ENCODE data around the gene PSMB5.

PSMB5 gene

GRCh38 chr14:23034498-23035302 lies at the start of gene PSMB5:
Gene PSMB5 (minus strand): TSS chr14:23034900. CDS start chr14:23034881, 19 bp downstream.
- DNase-seq = no peak

DNA sequence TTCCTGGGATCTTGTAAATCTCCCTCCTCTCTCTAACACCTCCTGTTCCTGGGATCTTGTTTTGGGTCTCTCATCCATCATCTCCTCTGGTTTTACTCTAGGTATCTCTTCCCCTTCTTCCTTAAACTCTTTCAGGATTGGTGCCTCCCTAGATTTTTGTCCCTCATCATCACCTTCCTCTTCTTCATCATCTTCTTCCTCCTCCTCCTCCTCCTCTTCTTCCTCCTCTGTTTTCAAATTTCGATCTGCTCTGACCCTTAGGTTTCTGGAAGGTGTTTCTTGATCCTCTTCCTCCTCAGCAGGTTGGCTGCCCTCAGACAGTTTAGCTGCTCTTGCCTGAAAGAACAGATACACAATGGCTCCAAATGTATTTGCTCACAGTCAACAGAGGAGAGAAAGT lies 45.8 kb upstream of the PSMB5 start:
- DNase-seq = no peak

DNA sequence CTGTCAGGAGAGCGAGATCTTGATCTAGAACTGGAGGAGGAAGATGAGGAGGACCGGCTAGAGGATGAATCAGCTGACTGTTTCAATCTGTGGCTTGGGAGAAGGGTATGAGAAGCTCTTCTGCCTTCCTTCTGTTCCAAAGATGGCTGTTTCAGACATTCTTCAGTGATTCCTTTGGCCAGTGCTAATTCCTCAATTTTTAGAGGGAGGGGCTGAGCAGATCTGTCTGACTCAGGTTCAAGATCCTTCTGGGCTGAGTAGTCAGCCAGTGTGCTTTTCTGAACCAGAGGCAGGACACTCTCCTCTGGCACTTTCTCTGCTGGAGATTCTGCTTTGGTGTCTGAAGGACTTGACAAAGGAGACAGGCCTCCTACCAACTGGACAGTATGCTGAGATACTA lies 45.0 kb upstream of the PSMB5 start:
- DNase-seq = no peak

- DNase-seq = no peak
These were observed 44.0 kb upstream of the PSMB5 start for GRCh38 chr14:23078692-23079116.

GRCh38 chr14:23077962-23078361 lies 43.3 kb upstream of the PSMB5 start:
- no peak for DNase-seq

DNA sequence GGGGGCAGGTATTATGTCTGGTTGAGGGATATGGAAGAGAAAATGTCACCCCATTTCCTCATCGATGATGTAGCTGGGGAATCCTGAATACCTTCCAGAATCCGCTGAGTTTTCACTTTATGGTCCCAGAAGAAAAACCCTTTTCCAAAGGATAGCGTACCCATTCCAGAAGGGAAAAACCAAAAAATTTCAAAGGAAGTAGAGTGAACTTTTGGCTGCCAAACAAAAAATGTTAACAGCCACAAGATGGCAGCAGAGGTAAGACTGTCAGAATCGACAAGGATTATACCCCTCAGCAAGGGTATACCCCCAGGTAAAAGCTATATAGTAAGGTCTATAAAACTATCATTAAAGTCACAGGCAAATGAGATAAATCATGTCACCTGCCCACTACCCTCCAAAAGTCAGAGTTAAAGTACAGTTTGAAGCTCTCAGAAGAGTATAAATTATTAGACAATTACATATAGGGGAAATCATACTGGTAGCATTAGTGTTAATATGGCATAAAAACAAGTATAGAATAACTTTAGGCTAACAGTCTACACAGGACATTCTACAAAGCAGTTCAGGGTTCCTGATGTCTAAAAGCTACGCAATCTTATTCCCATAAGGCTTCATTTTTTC lies 42.2 kb upstream of the PSMB5 start:
- DNase-seq = no peak

- DNase-seq = no peak
These were observed 40.2 kb upstream of the PSMB5 start for GRCh38 chr14:23074906-23075305.

DNA sequence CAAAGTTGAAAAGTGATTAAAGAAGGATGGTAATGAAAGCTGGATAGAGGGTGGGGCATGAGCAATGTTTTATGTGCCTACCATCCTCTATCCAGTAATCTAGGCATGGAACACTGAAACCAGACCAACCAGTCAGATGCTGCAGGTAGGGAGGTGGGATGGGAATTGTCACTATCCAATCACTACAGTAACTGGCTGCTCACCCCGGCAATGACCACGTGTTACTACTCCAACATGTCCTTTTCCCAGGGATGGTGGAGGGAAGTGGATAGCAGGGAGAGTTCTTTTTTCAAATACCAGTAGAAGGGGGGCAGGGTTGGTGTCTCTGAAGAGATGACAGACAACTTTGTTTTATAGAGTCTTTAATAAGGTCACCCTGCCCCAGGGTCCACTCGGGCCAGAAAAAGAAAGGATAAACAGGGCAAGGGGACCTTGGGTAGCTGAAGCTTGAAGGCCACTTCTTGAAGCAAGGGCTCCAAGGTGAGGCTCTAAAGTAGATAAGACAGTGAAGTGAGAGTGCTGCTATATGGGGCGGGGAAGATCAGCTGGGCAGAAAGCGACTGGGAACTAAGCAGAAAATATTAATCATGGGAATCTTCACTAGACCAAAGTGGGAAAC lies 37.3 kb upstream of the PSMB5 start:
- no peak for DNase-seq

DNA sequence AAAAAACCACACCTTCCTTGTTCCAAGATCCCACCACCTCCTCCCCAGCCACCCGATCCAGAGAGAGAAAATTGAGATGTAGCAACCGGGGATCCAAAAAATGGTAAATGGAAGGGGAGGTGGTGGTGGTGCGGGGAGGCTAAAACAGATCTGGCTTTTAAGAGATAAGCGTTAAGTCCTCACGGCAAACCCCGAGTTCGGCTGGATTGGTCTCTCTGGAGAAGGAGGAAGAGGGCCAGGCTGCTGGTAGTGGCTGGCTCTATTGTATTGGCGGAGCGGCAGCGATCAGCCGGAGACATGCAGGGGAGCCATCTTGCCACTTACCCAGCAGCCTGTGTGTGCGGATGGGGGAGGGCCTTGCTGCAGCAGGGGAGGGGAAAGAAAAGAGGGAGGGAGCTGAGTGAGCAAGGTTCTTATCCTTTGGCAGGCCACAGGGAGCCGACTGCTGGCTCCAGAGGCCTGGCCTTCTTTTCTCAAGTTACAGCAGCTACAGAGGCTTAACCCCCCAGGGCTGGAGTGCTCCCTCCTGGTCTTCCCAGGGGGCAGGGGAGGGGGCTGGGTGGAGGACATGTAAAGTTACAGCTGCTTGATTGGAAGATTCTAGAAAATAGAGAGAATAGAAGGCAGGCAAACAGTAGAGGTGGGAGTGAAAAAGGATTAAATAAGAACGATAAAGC lies 36.7 kb upstream of the PSMB5 start:
- no peak for DNase-seq

- DNase-seq = no peak
These were observed 35.8 kb upstream of the PSMB5 start for GRCh38 chr14:23070262-23071129.

DNA sequence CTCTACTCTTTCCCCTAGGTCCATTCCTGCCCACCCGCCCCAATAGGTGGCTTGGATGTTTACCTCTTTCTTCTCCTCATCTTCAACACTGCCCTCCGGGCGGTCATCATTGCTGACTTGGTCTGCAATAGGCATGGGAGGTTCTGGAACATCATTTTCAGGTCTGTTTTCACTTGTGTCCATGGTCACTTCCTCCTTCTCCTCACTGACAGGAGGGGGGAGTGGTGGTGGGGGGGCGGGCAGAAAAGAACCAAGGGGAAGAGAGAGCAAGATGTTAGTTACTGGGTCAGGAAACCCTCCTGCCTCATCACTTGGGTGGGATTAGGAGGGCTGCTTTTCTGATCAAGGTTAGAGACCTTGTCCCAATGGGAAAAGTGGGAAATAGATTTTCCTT lies 34.7 kb upstream of the PSMB5 start:
- DNase-seq = no peak

DNA sequence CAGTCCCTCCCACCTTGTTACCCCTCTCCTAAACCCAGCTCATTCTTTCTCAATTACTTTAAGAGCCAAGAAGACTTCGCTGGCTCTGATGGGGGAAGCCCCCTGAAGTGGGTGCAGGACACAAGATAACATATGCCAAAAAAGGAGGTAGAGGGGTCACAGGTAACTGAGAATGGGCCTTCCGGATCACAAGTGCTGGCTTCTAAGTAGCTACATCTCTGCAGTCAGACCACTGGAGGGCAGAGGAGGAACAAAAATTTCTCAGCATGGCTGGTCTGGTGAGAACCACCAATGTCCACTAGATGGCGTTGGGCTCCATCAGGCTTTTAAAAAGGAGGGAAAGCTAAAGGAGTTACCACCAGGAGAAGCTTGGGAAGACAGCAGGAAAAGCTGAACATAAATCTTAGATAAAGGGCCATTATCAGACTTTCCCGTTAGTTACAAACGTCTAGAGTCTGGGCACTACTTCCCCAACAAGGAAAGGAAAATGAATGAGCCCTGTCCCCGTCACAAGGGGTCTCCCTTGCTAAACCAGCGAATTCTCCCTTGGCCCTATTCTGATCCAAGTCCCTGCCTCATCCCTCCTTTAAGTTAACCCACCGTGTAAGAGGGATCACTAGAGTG lies 34.2 kb upstream of the PSMB5 start:
- no peak for DNase-seq

DNA sequence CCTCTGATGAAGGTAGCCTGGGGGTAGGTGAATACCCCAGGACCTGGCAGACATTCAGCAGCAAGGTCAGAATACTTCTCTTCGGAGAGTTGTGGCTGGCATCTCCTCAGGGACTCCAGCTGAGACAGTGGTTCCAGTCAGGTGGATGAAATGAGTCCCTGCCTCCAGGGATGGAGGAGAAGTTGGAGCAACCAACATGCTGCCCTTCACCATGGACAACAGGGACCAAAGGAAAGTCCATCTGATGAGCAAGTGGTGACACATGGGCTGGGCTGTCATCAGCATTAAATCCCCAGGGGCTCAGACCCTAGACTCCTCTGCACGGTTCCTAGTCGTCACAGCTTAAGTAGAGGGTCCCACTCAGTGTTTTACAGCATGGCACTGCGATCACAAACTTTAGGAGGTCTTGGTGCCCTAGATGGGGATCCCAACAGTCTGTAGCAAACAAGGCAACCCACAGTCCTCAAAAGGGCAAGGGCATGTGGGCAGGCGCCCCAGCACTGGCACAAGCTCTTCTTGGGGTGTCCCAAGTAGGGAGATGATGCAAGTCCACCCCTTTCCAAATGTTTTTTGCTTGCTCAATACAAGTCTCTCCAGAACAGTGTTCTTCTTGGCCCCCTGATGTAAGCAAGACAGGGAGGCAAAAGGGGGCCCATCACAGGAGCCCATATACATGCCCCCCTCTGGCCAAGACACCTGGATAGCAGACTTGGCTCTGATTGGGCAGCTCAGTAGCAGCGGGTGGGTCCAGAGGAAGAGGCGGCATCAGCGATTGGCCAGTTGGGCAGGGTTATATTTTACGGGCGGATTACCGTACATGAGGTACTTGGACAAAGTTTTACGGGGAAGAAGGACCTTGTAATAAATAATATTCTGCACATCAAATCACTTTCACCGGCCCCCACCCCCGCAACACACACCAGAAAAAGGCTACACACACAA lies 33.4 kb upstream of the PSMB5 start:
- DNase-seq = no peak

GRCh38 chr14:23066855-23067744 lies 32.4 kb upstream of the PSMB5 start:
- no peak for DNase-seq

GRCh38 chr14:23066368-23066767 lies 31.7 kb upstream of the PSMB5 start:
- DNase-seq = no peak

DNA sequence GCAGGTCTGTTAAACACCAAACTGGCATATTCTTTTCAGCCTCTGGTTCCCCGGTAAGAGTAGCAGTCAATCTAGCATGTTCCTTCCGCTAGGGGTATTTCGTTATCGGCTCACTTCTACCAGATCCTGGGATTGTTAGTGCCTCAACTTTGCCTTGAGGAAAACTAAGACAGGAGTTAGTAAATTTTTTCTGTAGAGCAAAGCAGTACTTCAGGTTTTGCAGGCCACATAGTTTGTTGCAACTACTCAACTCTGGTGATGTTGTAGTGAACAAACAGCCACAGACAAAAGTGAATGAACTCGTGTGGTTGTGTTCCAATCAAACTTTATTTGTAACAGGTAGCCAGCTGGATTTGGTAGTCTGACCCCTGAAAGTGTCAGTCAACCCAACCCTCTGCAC lies 28.9 kb upstream of the PSMB5 start:
- no peak for DNase-seq

- DNase-seq = no peak
These were observed 27.3 kb upstream of the PSMB5 start for GRCh38 chr14:23062002-23062401.

GRCh38 chr14:23060536-23061260 lies 26.0 kb upstream of the PSMB5 start:
- no peak for DNase-seq
